Measurements from ENCODE around the gene SIGLEC8. TPM values are rescaled to one million over a fixed set of nuclear protein-coding genes. Genes with fewer than 3 reads are reported as not detected.

SIGLEC8 gene
- total and polyA plus RNA-seq, 9 of the 15 experiments (the other 6 are each of a cell fraction or from before 2014, with no cell fraction given): 0.04 to 0.65 (median 0.39) TPM

GRCh38 chr19:51422053-51422448, 36.2 kb downstream of the SIGLEC8 start (continued):
- TF ChIP-seq ZNF232 (CRISPR knock-in tag; IDR thresholded peaks at IDR 0.05) (peak; percentile 96), ZNF431 (CRISPR knock-in tag; IDR thresholded peaks at IDR 0.05) (peak; percentile 79), RCOR1 (IDR thresholded peaks at IDR 0.05; ENCODE audit: borderline replicate concordance in 1 of 2, low read depth in 2 of 2, low read length in 2 of 2) (peak in 1 of 2 experiments; percentile 90; a peak in 2 of 4 replicates), ZNF609 (CRISPR knock-in tag; IDR thresholded peaks at IDR 0.05; ENCODE audit: borderline replicate concordance) (peak; percentile 66; the same call in 1 of the 2 replicates), ZNF197 (CRISPR knock-in tag; IDR thresholded peaks at IDR 0.05; ENCODE audit: low read depth) (peak; percentile 58; the same call in 1 of the 2 replicates), SMAD4 (CRISPR knock-in tag; conservative IDR thresholded peaks at IDR 0.05) (peak; percentile 65), CBX5 (IDR thresholded peaks at IDR 0.05; ENCODE audit: borderline replicate concordance, low read depth) (0 out of 2 replicates have a peak, but pooled peaks have one; percentile 34), ZNF41 (CRISPR knock-in tag; conservative IDR thresholded peaks at IDR 0.05) (0 out of 2 replicates have a peak, but pooled peaks have one; percentile 16), ZNF511 (CRISPR knock-in tag; IDR thresholded peaks at IDR 0.05) (peak; percentile 99), HCFC1 (IDR thresholded peaks at IDR 0.05; ENCODE audit: low read depth, low read length) (peak; percentile 40; the same call in 1 of the 2 replicates), COPS2 (conservative IDR thresholded peaks at IDR 0.05) (no peak), USF2 (CRISPR knock-in tag; IDR thresholded peaks at IDR 0.05) (peak; percentile 13; the same call in 1 of the 2 replicates), HMGXB4 (CRISPR knock-in tag; IDR thresholded peaks at IDR 0.05) (peak; percentile 98), CEBPG (CRISPR knock-in tag; IDR thresholded peaks at IDR 0.05) (0 out of 2 replicates have a peak, but pooled peaks have one; percentile 42), CEBPG (tag; conservative IDR thresholded peaks at IDR 0.05 in 1 of 2, IDR thresholded peaks at IDR 0.05 in 1 of 2) (no peak), GATAD2A (IDR thresholded peaks at IDR 0.05) (no peak), CBX3 (IDR thresholded peaks at IDR 0.05; ENCODE audit: borderline replicate concordance in 1 of 2, low read length in 2 of 2) (peak in 1 of 2 experiments; percentile 29; a peak in 1 of 3 replicates), SP1 (CRISPR knock-in tag; IDR thresholded peaks at IDR 0.05) (peak; percentile 77; the same call in 1 of the 2 replicates), BDP1 (IDR thresholded peaks at IDR 0.05; ENCODE audit: insufficient read depth, insufficient read length) (no peak), CC2D1A (IDR thresholded peaks at IDR 0.05) (peak; percentile 89)

Data from K562 (cell line).